Endodermal cell (in vitro differentiated cells): ENCODE measurements around the gene PCDHGA1. TPM values are rescaled to one million over a fixed set of nuclear protein-coding genes. Genes with fewer than 3 reads are reported as not detected.

ENCODE experiments used
- DNase-seq: peaks from one replicate; pipeline ENCODE4 v3.0.0-alpha.2; 2017
- H3K27ac ChIP-seq: 2 replicates; pipeline ENCODE4 v1.5.1; 2013; ENCODE audit warnings: mild to moderate bottlenecking, low read depth, low read length, moderate library complexity
- H3K27me3 ChIP-seq: 2 replicates; pipeline ENCODE4 v1.6.1; 2013; ENCODE audit warnings: mild to moderate bottlenecking, low read length, moderate library complexity; ENCODE audit not compliant: insufficient read depth, control insufficient read depth, poor library complexity, severe bottlenecking
- H3K36me3 ChIP-seq: 2 replicates; pipeline ENCODE4 v1.7.0; 2013; ENCODE audit warnings: mild to moderate bottlenecking, low read length, moderate library complexity; ENCODE audit not compliant: control insufficient read depth, insufficient read depth
- H3K4me1 ChIP-seq: one replicate; pipeline ENCODE4 v1.7.0; 2013; ENCODE audit warnings: low read length; ENCODE audit not compliant: control insufficient read depth, insufficient read depth
- H3K4me3 ChIP-seq: 2 replicates; pipeline ENCODE4 v1.5.1; 2013; ENCODE audit warnings: mild to moderate bottlenecking, low read length, moderate library complexity
- H3K9ac ChIP-seq: 2 replicates; pipeline ENCODE4 v1.6.1; 2013; ENCODE audit warnings: mild to moderate bottlenecking, low read length, moderate library complexity; ENCODE audit not compliant: poor library complexity, severe bottlenecking; ENCODE audit errors: extremely low read depth
- H3K9me3 ChIP-seq: 2 replicates; pipeline ENCODE4 v1.6.1; 2013; ENCODE audit warnings: mild to moderate bottlenecking, low read length, moderate library complexity; ENCODE audit not compliant: control insufficient read depth
- H3K27ac Mint-ChIP-seq: 2 replicates; pipeline ENCODE4 v1.8.0; 2020; ENCODE audit warnings: mixed read lengths
- H3K27me3 Mint-ChIP-seq: 2 replicates; pipeline ENCODE4 v1.8.0; 2021; ENCODE audit warnings: mild to moderate bottlenecking, mixed read lengths; ENCODE audit not compliant: insufficient read depth
- H3K36me3 Mint-ChIP-seq: 2 replicates; pipeline ENCODE4 v1.8.0; 2020; ENCODE audit warnings: low read depth, mixed read lengths
- H3K4me1 Mint-ChIP-seq: 2 replicates; pipeline ENCODE4 v1.8.0; 2020; ENCODE audit warnings: mixed read lengths
- H3K4me3 Mint-ChIP-seq: 2 replicates; pipeline ENCODE4 v1.8.0; 2020; ENCODE audit warnings: mild to moderate bottlenecking, moderate library complexity, mixed read lengths
- H3K9me3 Mint-ChIP-seq: 2 replicates; pipeline ENCODE4 v1.8.0; 2020; ENCODE audit warnings: mild to moderate bottlenecking, mixed read lengths
- WGBS, 2 experiments: methylation state at CpG; one replicate each; pipeline versions ENCODE4 v1.1.5 to v1.1.7; 2013; ENCODE audit warnings: missing lambda C conversion rate in 2 of 2, mixed read lengths in 1 of 2; ENCODE audit not compliant: insufficient coverage in 1 of 2, insufficient read length in 1 of 2; 5-methylcytosine and 5-hydroxymethylcytosine counted together
- total RNA-seq, 2 donors: library from RNA; stranded (reverse); fragmentation: NEBNext Ultra II Directional in 1 of 2; extraction: Animal tissue kit (Norgen Biotek cat#: 25700) in 1 of 2; gene quantifications; 2 replicates in 1 of 2; 3 replicates in 1 of 2; pipeline ENCODE4 v1.2.1, GENCODE V29; 2021
- TF ChIP-seq, protein P1 (sequence below): fragments of 200-600 bp; sonication (generic); conservative IDR thresholded peaks from 2 replicates; pipeline ENCODE4 v1.5.0; 2021; ENCODE audit warnings: antibody characterized with exemption, mild to moderate bottlenecking

PCDHGA1 gene
- total RNA-seq, 2 donors from 2014 or later: 0.38 to 2.2 TPM

DNA sequence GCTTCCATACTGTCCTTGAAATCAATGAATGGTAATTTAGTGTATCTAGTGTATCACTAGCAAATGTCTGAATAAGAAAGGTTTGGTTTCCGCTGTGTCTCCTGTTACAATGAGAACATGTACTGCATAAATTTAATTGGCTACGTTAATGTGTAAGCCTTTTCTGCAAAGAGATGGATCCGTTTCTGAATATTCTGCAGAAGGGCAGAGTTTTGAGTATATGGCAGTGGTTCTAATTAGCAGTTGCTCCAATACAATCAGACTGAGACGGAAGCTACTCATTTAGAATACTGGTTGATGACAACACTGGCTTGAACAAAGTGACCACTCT, 154.0 kb downstream of the PCDHGA1 start:
- Mint-ChIP-seq H3K9me3 (no peaks in the 10 kb centered on the region), H3K4me1 (peaks cover 31% of the 10 kb centered on the region), H3K4me3 (peak overlapping the region; percentile 68), H3K27ac (peak overlapping the region; percentile 52), H3K27me3 (peaks cover 43% of the 10 kb centered on the region), H3K36me3 (peaks cover 11% of the 10 kb centered on the region)
- no peaks in the 10 kb centered on the region for H3K9me3 ChIP-seq
- DNase-seq: no peak
- peak overlapping the region; percentile 81 for H3K4me3 ChIP-seq
- H3K4me1 ChIP-seq: peaks cover 12% of the 10 kb centered on the region
- 3 to 21% methylated on average over 4 of the region's 4 CpGs for WGBS, 2 experiments
- H3K27me3 ChIP-seq: peaks cover 14% of the 10 kb centered on the region
- peak overlapping the region; percentile 21 for H3K9ac ChIP-seq
- H3K36me3 ChIP-seq: no peaks in the 10 kb centered on the region
- H3K27ac ChIP-seq: peak overlapping the region; percentile 5
- TF ChIP-seq, protein P1, sequence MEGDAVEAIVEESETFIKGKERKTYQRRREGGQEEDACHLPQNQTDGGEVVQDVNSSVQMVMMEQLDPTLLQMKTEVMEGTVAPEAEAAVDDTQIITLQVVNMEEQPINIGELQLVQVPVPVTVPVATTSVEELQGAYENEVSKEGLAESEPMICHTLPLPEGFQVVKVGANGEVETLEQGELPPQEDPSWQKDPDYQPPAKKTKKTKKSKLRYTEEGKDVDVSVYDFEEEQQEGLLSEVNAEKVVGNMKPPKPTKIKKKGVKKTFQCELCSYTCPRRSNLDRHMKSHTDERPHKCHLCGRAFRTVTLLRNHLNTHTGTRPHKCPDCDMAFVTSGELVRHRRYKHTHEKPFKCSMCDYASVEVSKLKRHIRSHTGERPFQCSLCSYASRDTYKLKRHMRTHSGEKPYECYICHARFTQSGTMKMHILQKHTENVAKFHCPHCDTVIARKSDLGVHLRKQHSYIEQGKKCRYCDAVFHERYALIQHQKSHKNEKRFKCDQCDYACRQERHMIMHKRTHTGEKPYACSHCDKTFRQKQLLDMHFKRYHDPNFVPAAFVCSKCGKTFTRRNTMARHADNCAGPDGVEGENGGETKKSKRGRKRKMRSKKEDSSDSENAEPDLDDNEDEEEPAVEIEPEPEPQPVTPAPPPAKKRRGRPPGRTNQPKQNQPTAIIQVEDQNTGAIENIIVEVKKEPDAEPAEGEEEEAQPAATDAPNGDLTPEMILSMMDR: no peak

DNA sequence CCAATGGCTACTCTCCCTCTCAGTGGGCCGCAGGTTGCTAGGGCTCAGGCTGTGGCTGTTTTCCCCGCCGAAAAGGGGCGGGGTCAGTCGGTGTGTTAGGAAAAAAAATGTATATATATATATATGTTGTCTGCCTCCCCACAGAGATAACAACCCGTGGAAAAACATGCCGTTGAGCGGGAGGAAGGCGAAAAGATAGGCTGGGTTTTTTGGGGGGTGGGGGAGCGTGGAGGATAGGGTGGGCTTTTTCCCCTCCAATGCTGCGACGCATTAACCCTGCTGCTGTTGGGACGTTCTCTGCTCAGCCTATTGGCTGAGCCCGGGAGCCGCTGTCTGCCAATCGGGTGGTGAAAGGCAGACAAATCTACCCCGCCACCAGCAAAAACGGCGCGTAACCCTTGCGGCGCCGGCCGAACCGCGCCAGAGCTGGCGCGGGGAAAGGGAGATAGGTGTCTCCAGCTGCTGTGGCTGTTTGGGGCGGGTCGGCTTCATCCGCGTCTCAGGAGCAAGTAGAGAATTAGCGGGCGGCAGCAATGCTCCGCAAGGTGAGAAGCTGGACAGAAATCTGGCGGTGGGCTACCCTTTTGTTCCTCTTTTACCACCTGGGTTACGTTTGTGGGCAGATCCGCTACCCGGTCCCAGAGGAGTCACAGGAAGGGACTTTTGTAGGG, 154.5 kb downstream of the PCDHGA1 start, which contains the start of gene PCDHGC4:
PCDHGC4 (plus strand) TSS at position 390 of the 671 bp plus-strand sequence; CDS start at position 534, 144 bp downstream.
- Mint-ChIP-seq H3K9me3 (no peaks in the 10 kb centered on the region), H3K4me1 (peaks cover 31% of the 10 kb centered on the region), H3K27ac (peak within 1 kb of the TSS; percentile 52), H3K36me3 (peaks cover 11% of the 10 kb centered on the region), H3K4me3 (peak within 1 kb of the TSS; percentile 68), H3K27me3 (peaks cover 48% of the 10 kb centered on the region)
- WGBS, 2 experiments: 1 to 9% methylated on average over 18 to 35 of the region's 39 CpGs
- TF ChIP-seq, protein P1: no peak
- Histone ChIP-seq H3K4me3 (peak within 1 kb of the TSS; percentile 81), H3K36me3 (no peaks in the 10 kb centered on the region), H3K27ac (peak within 1 kb of the TSS; percentile 5), H3K27me3 (peaks cover 14% of the 10 kb centered on the region), H3K9me3 (no peaks in the 10 kb centered on the region), H3K4me1 (peaks cover 12% of the 10 kb centered on the region), H3K9ac (peak within 1 kb of the TSS; percentile 21)
- DNase-seq: peak; percentile 94

DNA sequence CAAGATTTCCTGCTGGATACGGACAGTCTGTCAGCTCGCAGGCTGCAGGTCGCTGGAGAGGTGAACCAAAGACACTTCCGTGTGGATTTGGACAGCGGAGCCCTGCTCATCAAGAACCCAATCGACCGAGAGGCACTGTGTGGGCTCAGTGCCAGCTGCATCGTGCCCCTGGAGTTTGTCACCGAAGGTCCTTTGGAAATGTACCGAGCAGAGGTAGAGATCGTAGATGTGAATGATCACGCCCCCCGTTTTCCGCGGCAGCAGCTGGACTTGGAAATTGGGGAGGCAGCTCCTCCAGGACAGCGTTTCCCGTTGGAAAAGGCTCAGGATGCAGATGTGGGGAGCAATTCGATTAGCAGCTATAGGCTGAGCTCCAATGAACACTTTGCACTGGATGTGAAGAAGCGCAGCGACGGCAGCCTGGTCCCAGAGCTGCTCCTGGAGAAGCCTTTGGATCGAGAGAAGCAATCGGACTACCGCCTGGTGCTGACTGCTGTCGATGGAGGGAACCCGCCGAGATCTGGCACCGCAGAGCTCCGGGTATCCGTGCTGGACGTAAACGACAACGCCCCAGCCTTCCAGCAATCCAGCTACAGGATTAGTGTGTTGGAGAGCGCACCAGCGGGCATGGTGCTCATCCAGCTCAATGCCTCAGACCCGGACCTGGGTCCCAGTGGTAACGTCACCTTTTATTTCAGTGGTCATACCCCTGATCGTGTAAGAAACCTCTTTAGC, 155.2 kb downstream of the PCDHGA1 start:
- peaks cover 12% of the 10 kb centered on the region for H3K4me1 ChIP-seq
- no peaks in the 10 kb centered on the region for H3K9me3 ChIP-seq
- Mint-ChIP-seq H3K4me3 (peak overlapping the region; percentile 68), H3K36me3 (peaks cover 17% of the 10 kb centered on the region), H3K4me1 (peaks cover 31% of the 10 kb centered on the region), H3K27me3 (peaks cover 55% of the 10 kb centered on the region), H3K9me3 (no peaks in the 10 kb centered on the region), H3K27ac (peak overlapping the region; percentile 44)
- peak overlapping the region; percentile 81 for H3K4me3 ChIP-seq
- DNase-seq: peak; percentile 50
- 44 to 51% methylated on average over 32 to 38 of the region's 38 CpGs for WGBS, 2 experiments
- no peak overlapping the region for H3K27ac ChIP-seq
- H3K9ac ChIP-seq: no peak overlapping the region
- H3K27me3 ChIP-seq: peaks cover 14% of the 10 kb centered on the region
- H3K36me3 ChIP-seq: no peaks in the 10 kb centered on the region
- TF ChIP-seq, protein P1: no peak
